ENCODE measurements around the gene AAR2. TPM values are rescaled to one million over a fixed set of nuclear protein-coding genes. Genes with fewer than 3 reads are reported as not detected.

AAR2 gene
- total RNA-seq, 3 donors from 2014 or later (not counting 1 experiment from before 2014, with no cell fraction given), result 22.6 to 26.5 (median 25.6) TPM

- H3K9me3 ChIP-seq (ENCODE audit: control insufficient read depth, insufficient read depth, low read length), result no peaks in the 10 kb centered on the region
- no peak overlapping the region for H3K4me3 ChIP-seq (ENCODE audit: low read length)
- DNase-seq, result no peak
- no peaks in the 10 kb centered on the region for H3K9me3 Mint-ChIP-seq
- H3K4me1 Mint-ChIP-seq, result no peaks in the 10 kb centered on the region
- 87% methylated on average over 12 of the region's 12 CpGs for WGBS (ENCODE audit: insufficient coverage)
- TF ChIP-seq CTCF (IDR thresholded peaks at IDR 0.05), result no peak
- H3K4me3 Mint-ChIP-seq, result no peak overlapping the region
- H3K4me1 ChIP-seq (ENCODE audit: control insufficient read depth, insufficient read depth, low read length), result no peaks in the 10 kb centered on the region
- H3K36me3 Mint-ChIP-seq, result no peaks in the 10 kb centered on the region
- no peaks in the 10 kb centered on the region for H3K27me3 ChIP-seq (ENCODE audit: control insufficient read depth, insufficient read depth, low read length)
- peaks cover 2 to 8% of the 10 kb centered on the region in 2 donors for H3K27me3 Mint-ChIP-seq (ENCODE audit: low read depth in 2 of 2)
- intact Hi-C loops (cut with micrococcal nuclease), result no loop called here
- no peak overlapping the region for H3K27ac Mint-ChIP-seq
- no peaks in the 10 kb centered on the region for H3K36me3 ChIP-seq (ENCODE audit: control insufficient read depth, insufficient read depth, low read length)
- no peak for ATAC-seq
- no peak overlapping the region for H3K27ac ChIP-seq (ENCODE audit: low read length)
Observed at GRCh38 chr20:36275441-36276189, 39.3 kb downstream of the AAR2 start.

- no peaks in the 10 kb centered on the region for H3K9me3 ChIP-seq (ENCODE audit: control insufficient read depth, insufficient read depth, low read length)
- no peak overlapping the region for H3K4me3 ChIP-seq (ENCODE audit: low read length)
- Mint-ChIP-seq H3K27ac (no peak overlapping the region), H3K4me3 (no peak overlapping the region), H3K9me3 (no peaks in the 10 kb centered on the region), H3K4me1 (no peaks in the 10 kb centered on the region), H3K36me3 (no peaks in the 10 kb centered on the region), H3K27me3 (ENCODE audit: low read depth in 2 of 2) (peaks cover 8% of the 10 kb centered on the region in 2 donors)
- DNase-seq, result no peak
- intact Hi-C loops (cut with micrococcal nuclease), result no loop called here
- no peaks in the 10 kb centered on the region for H3K36me3 ChIP-seq (ENCODE audit: control insufficient read depth, insufficient read depth, low read length)
- no peak for ATAC-seq
- no peak overlapping the region for H3K27ac ChIP-seq (ENCODE audit: low read length)
- WGBS (ENCODE audit: insufficient coverage), result 73% methylated on average over 9 of the region's 9 CpGs
- no peaks in the 10 kb centered on the region for H3K27me3 ChIP-seq (ENCODE audit: control insufficient read depth, insufficient read depth, low read length)
- H3K4me1 ChIP-seq (ENCODE audit: control insufficient read depth, insufficient read depth, low read length), result no peaks in the 10 kb centered on the region
- no peak for TF ChIP-seq CTCF (IDR thresholded peaks at IDR 0.05)
Observed at GRCh38 chr20:36277546-36277945, 41.3 kb downstream of the AAR2 start.

- 79% methylated on average over 5 of the region's 5 CpGs for WGBS (ENCODE audit: insufficient coverage)
- Histone ChIP-seq H3K27ac (ENCODE audit: low read length) (no peak overlapping the region), H3K36me3 (ENCODE audit: control insufficient read depth, insufficient read depth, low read length) (no peaks in the 10 kb centered on the region), H3K4me3 (ENCODE audit: low read length) (no peak overlapping the region), H3K9me3 (ENCODE audit: control insufficient read depth, insufficient read depth, low read length) (no peaks in the 10 kb centered on the region), H3K4me1 (ENCODE audit: control insufficient read depth, insufficient read depth, low read length) (no peaks in the 10 kb centered on the region), H3K27me3 (ENCODE audit: control insufficient read depth, insufficient read depth, low read length) (no peaks in the 10 kb centered on the region)
- no peaks in the 10 kb centered on the region for H3K4me1 Mint-ChIP-seq
- TF ChIP-seq CTCF (IDR thresholded peaks at IDR 0.05), result no peak
- no peak for ATAC-seq
- no peaks in the 10 kb centered on the region for H3K9me3 Mint-ChIP-seq
- no peaks in the 10 kb centered on the region for H3K36me3 Mint-ChIP-seq
- no peak overlapping the region for H3K4me3 Mint-ChIP-seq
- no peak overlapping the region for H3K27ac Mint-ChIP-seq
- DNase-seq, result no peak
- H3K27me3 Mint-ChIP-seq (ENCODE audit: low read depth in 2 of 2), result peaks cover 12 to 15% of the 10 kb centered on the region in 2 donors
- intact Hi-C loops (cut with micrococcal nuclease), result no loop called here
Observed at GRCh38 chr20:36279362-36279761, 43.1 kb downstream of the AAR2 start.

GRCh38 chr20:36279776-36280175, 43.5 kb downstream of the AAR2 start:
- peaks cover 12 to 15% of the 10 kb centered on the region in 2 donors for H3K27me3 Mint-ChIP-seq (ENCODE audit: low read depth in 2 of 2)
- Histone ChIP-seq H3K27ac (ENCODE audit: low read length) (no peak overlapping the region), H3K4me3 (ENCODE audit: low read length) (no peak overlapping the region), H3K9me3 (ENCODE audit: control insufficient read depth, insufficient read depth, low read length) (no peaks in the 10 kb centered on the region), H3K4me1 (ENCODE audit: control insufficient read depth, insufficient read depth, low read length) (no peaks in the 10 kb centered on the region), H3K27me3 (ENCODE audit: control insufficient read depth, insufficient read depth, low read length) (no peaks in the 10 kb centered on the region), H3K36me3 (ENCODE audit: control insufficient read depth, insufficient read depth, low read length) (no peaks in the 10 kb centered on the region)
- H3K36me3 Mint-ChIP-seq, result no peaks in the 10 kb centered on the region
- 76% methylated on average over 5 of the region's 6 CpGs for WGBS (ENCODE audit: insufficient coverage)
- no peak overlapping the region for H3K27ac Mint-ChIP-seq
- H3K4me3 Mint-ChIP-seq, result no peak overlapping the region
- no peak for TF ChIP-seq CTCF (IDR thresholded peaks at IDR 0.05)
- no peak for ATAC-seq
- DNase-seq, result no peak
- intact Hi-C loops (cut with micrococcal nuclease), result no loop called here
- no peaks in the 10 kb centered on the region for H3K4me1 Mint-ChIP-seq
- no peaks in the 10 kb centered on the region for H3K9me3 Mint-ChIP-seq

Data from natural killer cell (primary cell).